Measurements from ENCODE around the gene IPO7.

DNA sequence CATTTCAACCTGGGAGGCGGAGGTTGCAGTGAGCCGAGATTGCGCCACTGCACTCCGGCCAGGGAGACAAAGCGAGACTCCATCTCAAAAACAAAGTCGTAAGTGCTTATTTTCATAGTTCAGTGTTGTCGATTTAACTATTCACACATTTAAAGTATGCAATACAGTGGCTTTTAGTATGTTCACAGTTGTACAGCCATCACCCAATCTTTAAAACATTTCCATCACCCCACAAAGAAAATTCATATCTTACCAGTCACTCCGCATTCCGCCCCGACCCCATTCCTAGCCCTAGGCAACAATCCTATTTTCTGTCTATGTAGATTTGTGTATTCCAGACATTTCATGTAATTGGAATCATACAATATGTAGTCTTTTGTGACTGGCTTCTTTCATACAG is 11.9 kb downstream of the IPO7 start:
- TF ChIP-seq, protein P1, sequence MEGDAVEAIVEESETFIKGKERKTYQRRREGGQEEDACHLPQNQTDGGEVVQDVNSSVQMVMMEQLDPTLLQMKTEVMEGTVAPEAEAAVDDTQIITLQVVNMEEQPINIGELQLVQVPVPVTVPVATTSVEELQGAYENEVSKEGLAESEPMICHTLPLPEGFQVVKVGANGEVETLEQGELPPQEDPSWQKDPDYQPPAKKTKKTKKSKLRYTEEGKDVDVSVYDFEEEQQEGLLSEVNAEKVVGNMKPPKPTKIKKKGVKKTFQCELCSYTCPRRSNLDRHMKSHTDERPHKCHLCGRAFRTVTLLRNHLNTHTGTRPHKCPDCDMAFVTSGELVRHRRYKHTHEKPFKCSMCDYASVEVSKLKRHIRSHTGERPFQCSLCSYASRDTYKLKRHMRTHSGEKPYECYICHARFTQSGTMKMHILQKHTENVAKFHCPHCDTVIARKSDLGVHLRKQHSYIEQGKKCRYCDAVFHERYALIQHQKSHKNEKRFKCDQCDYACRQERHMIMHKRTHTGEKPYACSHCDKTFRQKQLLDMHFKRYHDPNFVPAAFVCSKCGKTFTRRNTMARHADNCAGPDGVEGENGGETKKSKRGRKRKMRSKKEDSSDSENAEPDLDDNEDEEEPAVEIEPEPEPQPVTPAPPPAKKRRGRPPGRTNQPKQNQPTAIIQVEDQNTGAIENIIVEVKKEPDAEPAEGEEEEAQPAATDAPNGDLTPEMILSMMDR (IDR thresholded peaks at IDR 0.05 in 4 of 5, conservative IDR thresholded peaks at IDR 0.05 in 1 of 5): no peak
- TF ChIP-seq POLR2A (IDR thresholded peaks at IDR 0.05): no peak

Data from gastrocnemius medialis (tissue), 4 donors.